H1 (cell line): ENCODE data around the gene MCFD2. TPM values are rescaled to one million over a fixed set of nuclear protein-coding genes. Genes with fewer than 3 reads are reported as not detected.

ENCODE experiments used
- CTCF ChIA-PET: fragments of 300-600 bp; sonication (Branson Sonifier 250); formaldehyde crosslinking; loops from one replicate; lab custom pipeline; 2021; ENCODE audit not compliant: partially characterized antibody; lab: Charles Lee
- POLR2A ChIA-PET: fragments of 300-600 bp; sonication (Branson Sonifier 250); formaldehyde crosslinking; loops from one replicate; lab custom pipeline; 2021; ENCODE audit warnings: inconsistent platforms; ENCODE audit not compliant: partially characterized antibody; lab: Charles Lee
- DNase-seq, 2 experiments: peaks; one replicate each; pipeline versions ENCODE4 v3.0.0 to v3.0.0-alpha.2; 2010 to 2022; ENCODE audit warnings: low spot score in 2 of 2, low read depth in 1 of 2, mixed read lengths in 1 of 2
- FAIRE-seq: peaks from 2 replicates; lab custom pipeline; 2011; peaks lifted over from hg19 to GRCh38; lab: Jason Lieb, UNC
- H2AFZ ChIP-seq: 2 replicates; pipeline ENCODE4 v1.8.1; 2012; ENCODE audit warnings: low read length, inconsistent platforms
- H2AK5ac ChIP-seq: 2 replicates; pipeline ENCODE4 v1.6.1; 2013; ENCODE audit warnings: low read depth, low read length
- H2BK120ac ChIP-seq: replicated peaks from 2 replicates; pipeline ENCODE3; 2013; ENCODE audit warnings: low read depth, low read length, inconsistent platforms
- H2BK12ac ChIP-seq: 2 replicates; pipeline ENCODE4 v1.6.1; 2013; ENCODE audit warnings: low read depth, low read length
- H2BK15ac ChIP-seq: 2 replicates; pipeline ENCODE4 v1.6.1; 2013; ENCODE audit warnings: low read length
- H2BK20ac ChIP-seq: 2 replicates; pipeline ENCODE4 v1.6.1; 2013; ENCODE audit warnings: low read length
- H2BK5ac ChIP-seq: 2 replicates; pipeline ENCODE4 v1.6.1; 2013; ENCODE audit warnings: low read depth, low read length
- H3K14ac ChIP-seq: 2 replicates; pipeline ENCODE4 v1.6.1; 2013; ENCODE audit warnings: inconsistent platforms; ENCODE audit not compliant: insufficient read length
- H3K18ac ChIP-seq: 2 replicates; pipeline ENCODE4 v1.6.1; 2013; ENCODE audit warnings: low read length; ENCODE audit errors: extremely low read depth
- H3K23ac ChIP-seq: 2 replicates; pipeline ENCODE4 v1.6.1; 2013; ENCODE audit warnings: inconsistent platforms; ENCODE audit not compliant: insufficient read length
- H3K23me2 ChIP-seq: 2 replicates; pipeline ENCODE4 v1.6.1; 2013; ENCODE audit warnings: low read depth, low read length
- H3K27ac ChIP-seq: 2 replicates; pipeline ENCODE4 v1.6.1; 2011; ENCODE audit warnings: low read depth, low read length, inconsistent platforms
- H3K27me3 ChIP-seq, 4 experiments: replicated peaks in 1 of 4; 1 replicate in 1 of 4; 2 replicates in 3 of 4; pipeline versions ENCODE4 v1.6.1 to v1.8.1; 2011 to 2013; ENCODE audit warnings: low read length in 3 of 4, mild to moderate bottlenecking in 3 of 4, inconsistent platforms in 2 of 4, mixed read lengths in 2 of 4, moderate library complexity in 1 of 4; ENCODE audit not compliant: control insufficient read depth in 3 of 4, insufficient read depth in 3 of 4; ENCODE audit errors: extremely low read depth in 1 of 4
- H3K36me3 ChIP-seq, 4 experiments: 2 replicates each; pipeline versions ENCODE4 v1.6.1 to v1.8.1; 2011 to 2013; ENCODE audit warnings: mild to moderate bottlenecking in 4 of 4, low read length in 3 of 4, moderate library complexity in 2 of 4, control low read depth in 1 of 4, inconsistent platforms in 1 of 4; ENCODE audit not compliant: insufficient read depth in 4 of 4, control insufficient read depth in 2 of 4
- H3K4ac ChIP-seq: replicated peaks from 2 replicates; pipeline ENCODE3; 2013; ENCODE audit warnings: low read length, low read depth, mixed read lengths, inconsistent platforms; ENCODE audit not compliant: insufficient read length
- H3K4me1 ChIP-seq, 4 experiments: replicated peaks in 1 of 4; 1 replicate in 1 of 4; 2 replicates in 3 of 4; pipeline versions ENCODE4 v1.6.1 to v1.8.1; 2011 to 2013; ENCODE audit warnings: low read length in 3 of 4, inconsistent platforms in 2 of 4, mixed read lengths in 1 of 4; ENCODE audit not compliant: insufficient read depth in 4 of 4, control insufficient read depth in 3 of 4
- H3K4me2 ChIP-seq, 2 experiments: 2 replicates each; pipeline versions ENCODE4 v1.6.1 to v1.8.1; 2011 to 2013; ENCODE audit warnings: low read depth in 2 of 2, low read length in 2 of 2, control low read depth in 1 of 2, inconsistent platforms in 1 of 2, mild to moderate bottlenecking in 1 of 2; ENCODE audit not compliant: insufficient read depth in 1 of 2
- H3K4me3 ChIP-seq, 4 experiments: fragments of 200-600, 300-600 bp in 1 of 4; sonication (generic), shearing (Covaris generic), sonication (Bioruptor Twin) in 1 of 4; 2 replicates each; pipeline versions ENCODE4 v1.5.1 to v1.8.1; 2011 to 2016; ENCODE audit warnings: low read length in 4 of 4, low read depth in 3 of 4, control low read depth in 2 of 4, inconsistent platforms in 2 of 4, mild to moderate bottlenecking in 2 of 4, mixed read lengths in 1 of 4, moderate library complexity in 1 of 4; ENCODE audit not compliant: insufficient read depth in 2 of 4; ENCODE audit errors: extremely low read depth in 1 of 4
- H3K56ac ChIP-seq: replicated peaks from 2 replicates; pipeline ENCODE3; 2013; ENCODE audit warnings: low read depth, mild to moderate bottlenecking, mixed read lengths, low read length, inconsistent platforms; ENCODE audit not compliant: insufficient read length
- H3K79me1 ChIP-seq: 2 replicates; pipeline ENCODE4 v1.6.1; 2013; ENCODE audit warnings: low read depth, low read length, control low read depth
- H3K79me2 ChIP-seq, 2 experiments: 2 replicates each; pipeline versions ENCODE4 v1.6.1 to v1.8.1; 2012 to 2013; ENCODE audit warnings: low read length in 2 of 2, mild to moderate bottlenecking in 2 of 2, inconsistent platforms in 1 of 2; ENCODE audit not compliant: insufficient read depth in 2 of 2, control insufficient read depth in 1 of 2
- H3K9ac ChIP-seq, 4 experiments: replicated peaks in 1 of 4; 1 replicate in 1 of 4; 2 replicates in 3 of 4; pipeline versions ENCODE4 v1.6.1 to v1.8.1; 2011 to 2013; ENCODE audit warnings: low read depth in 3 of 4, low read length in 3 of 4, control low read depth in 2 of 4, mild to moderate bottlenecking in 2 of 4, moderate library complexity in 2 of 4, inconsistent platforms in 1 of 4; ENCODE audit errors: extremely low read depth in 1 of 4
- H3K9me3 ChIP-seq, 2 experiments: 2 replicates each; pipeline versions ENCODE4 v1.6.1 to v1.8.1; 2012 to 2013; ENCODE audit warnings: mild to moderate bottlenecking in 2 of 2, moderate library complexity in 2 of 2, control low read depth in 1 of 2, inconsistent platforms in 1 of 2, low read depth in 1 of 2, low read length in 1 of 2, mixed read lengths in 1 of 2; ENCODE audit not compliant: insufficient read depth in 2 of 2
- H4K20me1 ChIP-seq, 2 experiments: replicated peaks in 1 of 2; 2 replicates each; pipeline versions ENCODE3 to v1.8.1; 2011 to 2013; ENCODE audit warnings: inconsistent platforms in 2 of 2, low read length in 2 of 2, mild to moderate bottlenecking in 1 of 2; ENCODE audit not compliant: insufficient read depth in 2 of 2, control insufficient read depth in 1 of 2
- H4K5ac ChIP-seq: 2 replicates; pipeline ENCODE4 v1.6.1; 2013; ENCODE audit warnings: low read length, low read depth, mixed read lengths, inconsistent platforms; ENCODE audit not compliant: insufficient read length
- H4K8ac ChIP-seq: 2 replicates; pipeline ENCODE4 v1.8.0; 2013; ENCODE audit warnings: mild to moderate bottlenecking, moderate library complexity, low read length, inconsistent platforms; ENCODE audit not compliant: insufficient read depth; ENCODE audit errors: extremely low read depth
- H4K91ac ChIP-seq: replicated peaks from 2 replicates; pipeline ENCODE3; 2013; ENCODE audit warnings: low read length, mixed read lengths, inconsistent platforms; ENCODE audit not compliant: insufficient read length
- BACH1 ChIP-seq: IDR thresholded peaks from 2 replicates; pipeline ENCODE4 v1.6.1; 2012; ENCODE audit warnings: low read length, improper control_type of control experiment
- BCL11A ChIP-seq, 2 experiments: IDR thresholded peaks; one replicate each; pipeline ENCODE4 v1.6.1; 2011; ENCODE audit warnings: low read depth in 2 of 2, low read length in 2 of 2, mild to moderate bottlenecking in 2 of 2
- CHD2 ChIP-seq: IDR thresholded peaks from 2 replicates; pipeline ENCODE4 v1.6.1; 2012; ENCODE audit warnings: low read length, improper control_type of control experiment
- CREB1 ChIP-seq: IDR thresholded peaks from 2 replicates; pipeline ENCODE4 v1.6.1; 2012; ENCODE audit warnings: inconsistent platforms
- GABPA ChIP-seq: IDR thresholded peaks from 2 replicates; pipeline ENCODE4 v1.6.1; 2011; ENCODE audit warnings: mild to moderate bottlenecking, low read length, moderate library complexity, borderline replicate concordance; ENCODE audit not compliant: insufficient read depth
- KDM4A ChIP-seq: IDR thresholded peaks from one replicate; pipeline ENCODE4 v1.7.1; 2012; ENCODE audit warnings: low read depth, mild to moderate bottlenecking, moderate library complexity, low read length, inconsistent platforms; ENCODE audit not compliant: severe bottlenecking
- MAFK ChIP-seq: IDR thresholded peaks from 2 replicates; pipeline ENCODE4 v1.6.1; 2012; ENCODE audit warnings: low read depth, mild to moderate bottlenecking, improper control_type of control experiment, low read length
- NANOG ChIP-seq: IDR thresholded peaks from 2 replicates; pipeline ENCODE4 v1.6.1; 2011; ENCODE audit warnings: low read length, low read depth, mild to moderate bottlenecking, inconsistent platforms; ENCODE audit not compliant: insufficient read depth, poor library complexity, severe bottlenecking
- POLR2A ChIP-seq, 2 experiments: IDR thresholded peaks; 1 replicate in 1 of 2; 2 replicates in 1 of 2; pipeline ENCODE4 v1.6.1; 2011; ENCODE audit warnings: low read depth in 2 of 2, low read length in 2 of 2, mild to moderate bottlenecking in 2 of 2; ENCODE audit errors: control extremely low read depth in 1 of 2
- POLR2AphosphoS5 ChIP-seq: IDR thresholded peaks from 2 replicates; pipeline ENCODE4 v1.6.1; 2011; ENCODE audit warnings: low read depth, low read length
- POU5F1 ChIP-seq: IDR thresholded peaks from 2 replicates; pipeline ENCODE4 v1.6.1; 2011; ENCODE audit warnings: low read depth, mild to moderate bottlenecking, low read length, moderate library complexity
- RFX5 ChIP-seq: IDR thresholded peaks from 2 replicates; pipeline ENCODE4 v1.6.1; 2011; ENCODE audit warnings: low read depth, low read length, improper control_type of control experiment, borderline replicate concordance
- SAP30 ChIP-seq: fragments of 300-600 bp; sonication (generic); IDR thresholded peaks from 2 replicates; pipeline ENCODE4 v1.7.1; 2012; ENCODE audit warnings: low read length, moderate library complexity, mild to moderate bottlenecking, inconsistent platforms; ENCODE audit not compliant: insufficient read depth, insufficient replicate concordance
- ZNF274 ChIP-seq: IDR thresholded peaks from 2 replicates; pipeline ENCODE4 v1.7.0; 2012; ENCODE audit warnings: low read length, borderline replicate concordance; ENCODE audit errors: extremely low read depth
- WGBS, 2 experiments: shearing (Covaris generic) in 1 of 2; methylation state at CpG; one replicate each; pipeline versions ENCODE4 v1.1.6 to v1.1.7; 2013 to 2015; ENCODE audit warnings: low lambda C conversion rate in 2 of 2, mixed read lengths in 2 of 2, inconsistent platforms in 1 of 2, low coverage in 1 of 2, missing lambda C conversion rate in 1 of 2; ENCODE audit not compliant: insufficient replicate concordance in 2 of 2, insufficient coverage in 1 of 2, insufficient read length in 1 of 2; ENCODE audit errors: extremely low coverage in 1 of 2, missing lambda C conversion rate in 1 of 2; 5-methylcytosine and 5-hydroxymethylcytosine counted together
- polyA plus RNA-seq, 7 experiments: library from polyadenylated mRNA; depleted of rRNA in 3 of 7; stranded (reverse) in 5 of 7; unstranded in 2 of 7; fragments of >200 nt in 5 of 7; fragments of 200-250 nt in 2 of 7; gene quantifications; 1 replicate in 5 of 7; 2 replicates in 1 of 7; 4 replicates in 1 of 7; pipeline versions ENCODE4 v1.2.1 to v1.2.3, GENCODE V29; 2011 to 2013; ENCODE audit warnings: missing spikeins in 2 of 7, mixed read lengths in 2 of 7
- total RNA-seq: library from RNA; stranded (reverse); fragmentation: NEBNext Ultra II Directional; extraction: Animal tissue kit (Norgen Biotek cat#: 25700); gene quantifications from 2 replicates; pipeline ENCODE4 v1.2.1, GENCODE V29; 2021

Gene MCFD2
- total and polyA plus RNA-seq, 2 of the 8 experiments (the other 6 are each of a cell fraction or from before 2014, with no cell fraction given) = 35.2 to 76.2 TPM

GRCh38 chr2:46875226-46875899, 40.2 kb downstream of the MCFD2 start:
- no peak overlapping the region for H3K18ac ChIP-seq
- H4K20me1 ChIP-seq = peaks cover 0 to 12% of the 10 kb centered on the region in 2 experiments
- H3K79me1 ChIP-seq = no peaks in the 10 kb centered on the region; the same call in 1 of the 2 replicates
- CTCF ChIA-PET = interaction anchor here (0.6 to 5.5 kb wide), 8 partner anchors 11 to 447 kb away, joined by 3 to 24 read pairs (median 4); no protein-coding TSS in a partner anchor
- H2BK120ac ChIP-seq = no peak overlapping the region
- H3K27me3 ChIP-seq = no peaks in the 10 kb centered on the region
- DNase-seq (no peak), FAIRE-seq (no peak)
- H2AK5ac ChIP-seq = no peak overlapping the region
- no peak overlapping the region for H3K4me3 ChIP-seq
- peaks cover 18% of the 10 kb centered on the region for H3K23me2 ChIP-seq
- H3K14ac ChIP-seq = no peak overlapping the region
- no peak overlapping the region for H4K91ac ChIP-seq
- 0 out of 7 replicates have a peak, but pooled peaks cover 0 to 2% (median 0%) of the 10 kb centered on the region in 4 experiments for H3K4me1 ChIP-seq
- H2BK15ac ChIP-seq = no peak overlapping the region
- no peak overlapping the region for H2AFZ ChIP-seq
- H2BK20ac ChIP-seq = no peak overlapping the region
- no peak overlapping the region for H3K4me2 ChIP-seq
- H3K23ac ChIP-seq = no peak overlapping the region
- H4K8ac ChIP-seq = no peak overlapping the region
- no peak overlapping the region for H3K4ac ChIP-seq
- no peaks in the 10 kb centered on the region; a peak in 1 of 8 replicates for H3K36me3 ChIP-seq
- POLR2A ChIA-PET = no interaction called here
- 94% methylated on average over 8 of the region's 8 CpGs; no CpG with 5 or more reads in 1 of the 2 experiments for WGBS, 2 experiments
- H3K9ac ChIP-seq = no peak overlapping the region
- H3K79me2 ChIP-seq = 0 out of 4 replicates have a peak, but pooled peaks cover 0 to 3% of the 10 kb centered on the region in 2 experiments
- no peak overlapping the region for H2BK5ac ChIP-seq
- H4K5ac ChIP-seq = no peak overlapping the region
- no peak overlapping the region for H3K56ac ChIP-seq
- no peak overlapping the region for H2BK12ac ChIP-seq
- no peaks in the 10 kb centered on the region for H3K9me3 ChIP-seq
- no peak overlapping the region for H3K27ac ChIP-seq
- TF ChIP-seq NANOG (no peak), CREB1 (no peak), POU5F1 (no peak), POLR2A (IDR thresholded peaks at IDR 0.05; ENCODE audit: control extremely low read depth in 1 of 2, low read depth in 2 of 2, low read length in 2 of 2) (no peak), RFX5 (no peak), BCL11A (IDR thresholded peaks at IDR 0.05; ENCODE audit: low read depth in 2 of 2, low read length in 2 of 2) (no peak), MAFK (no peak), ZNF274 (no peak), CHD2 (no peak), SAP30 (no peak), KDM4A (no peak), BACH1 (no peak), GABPA (no peak), POLR2AphosphoS5 (no peak)
